ENCODE measurements around the gene TAS1R2.

Gene TAS1R2

GRCh38 chr1:18794561-18794960 is 64.9 kb downstream of the TAS1R2 start:
- H3K4me3 ChIP-seq (ENCODE audit: low read depth, low read length) = no peak overlapping the region
- H3K36me3 ChIP-seq = no peaks in the 10 kb centered on the region
- peak; percentile 35 for TF ChIP-seq CTCF (IDR thresholded peaks at IDR 0.05; ENCODE audit: low read depth, low read length)
- H3K4me1 ChIP-seq = no peaks in the 10 kb centered on the region
- H3K27me3 ChIP-seq = no peaks in the 10 kb centered on the region
- DNase-seq = peak; percentile 13
- no peaks in the 10 kb centered on the region for H3K9me3 ChIP-seq

- Histone ChIP-seq H3K27me3 (no peaks in the 10 kb centered on the region), H3K4me3 (ENCODE audit: low read depth, low read length) (no peak overlapping the region), H3K4me1 (no peaks in the 10 kb centered on the region), H3K9me3 (no peaks in the 10 kb centered on the region), H3K36me3 (no peaks in the 10 kb centered on the region)
- no peak for TF ChIP-seq CTCF (IDR thresholded peaks at IDR 0.05; ENCODE audit: low read depth, low read length)
- DNase-seq = no peak
Observed at GRCh38 chr1:18794051-18794450, 65.4 kb downstream of the TAS1R2 start.

- no peak for TF ChIP-seq CTCF (IDR thresholded peaks at IDR 0.05; ENCODE audit: low read depth, low read length)
- no peak for DNase-seq
- no peaks in the 10 kb centered on the region for H3K27me3 ChIP-seq
- no peaks in the 10 kb centered on the region for H3K9me3 ChIP-seq
- no peaks in the 10 kb centered on the region for H3K36me3 ChIP-seq
- H3K4me3 ChIP-seq (ENCODE audit: low read depth, low read length) = no peak overlapping the region
- H3K4me1 ChIP-seq = no peaks in the 10 kb centered on the region
Observed at GRCh38 chr1:18793164-18793563, 66.3 kb downstream of the TAS1R2 start.

- Histone ChIP-seq H3K4me1 (no peaks in the 10 kb centered on the region), H3K27me3 (no peaks in the 10 kb centered on the region), H3K9me3 (no peaks in the 10 kb centered on the region), H3K4me3 (ENCODE audit: low read depth, low read length) (no peak overlapping the region), H3K36me3 (no peaks in the 10 kb centered on the region)
- DNase-seq = no peak
- no peak for TF ChIP-seq CTCF (IDR thresholded peaks at IDR 0.05; ENCODE audit: low read depth, low read length)
Observed at GRCh38 chr1:18792747-18793146, 66.7 kb downstream of the TAS1R2 start.

Measured in BE2C (cell line).